ENCODE results near the gene PLEKHG5.
"Not testable (repeated sequence)": the region's sequence is repeated elsewhere in the genome, so short reads cannot be mapped to it uniquely, and the experiment has no call there.

Gene PLEKHG5

GRCh38 chr1:6496365-6496721 is 4.9 kb upstream of the PLEKHG5 start:
- DNase-seq = no peak

GRCh38 chr1:6495540-6496364 is 4.3 kb upstream of the PLEKHG5 start:
- no peak for DNase-seq

GRCh38 chr1:6495041-6495441 is 3.6 kb upstream of the PLEKHG5 start:
- no peak for DNase-seq

GRCh38 chr1:6494627-6495026 is 3.2 kb upstream of the PLEKHG5 start:
- DNase-seq = no peak

GRCh38 chr1:6493834-6494223 is 2.4 kb upstream of the PLEKHG5 start:
- DNase-seq = not testable (repeated sequence)

GRCh38 chr1:6491966-6492365 is 499 bp upstream of the PLEKHG5 start:
- no peak for DNase-seq

- DNase-seq = no peak
Observed at GRCh38 chr1:6491081-6491449, 402 bp downstream of the PLEKHG5 start.

- peak; percentile 12 for DNase-seq
Observed at GRCh38 chr1:6490181-6491080, 1.0 kb downstream of the PLEKHG5 start.

- peak; percentile 63 for DNase-seq
Observed at GRCh38 chr1:6489799-6490180, 1.7 kb downstream of the PLEKHG5 start.

- no peak for DNase-seq
Observed at GRCh38 chr1:6489383-6489765, 2.1 kb downstream of the PLEKHG5 start.

- no peak for DNase-seq
Observed at GRCh38 chr1:6488602-6489382, 2.7 kb downstream of the PLEKHG5 start.

- DNase-seq = no peak
Observed at GRCh38 chr1:6487804-6488484, 3.5 kb downstream of the PLEKHG5 start.

GRCh38 chr1:6486433-6487011 is 4.9 kb downstream of the PLEKHG5 start:
- peak; percentile 72 for DNase-seq

- no peak for DNase-seq
Observed at GRCh38 chr1:6485168-6486101, 6.0 kb downstream of the PLEKHG5 start.

GRCh38 chr1:6484826-6485167 is 6.7 kb downstream of the PLEKHG5 start:
- no peak for DNase-seq

- no peak for DNase-seq
Observed at GRCh38 chr1:6483761-6484117, 7.7 kb downstream of the PLEKHG5 start.

- DNase-seq = no peak
Observed at GRCh38 chr1:6483017-6483760, 8.3 kb downstream of the PLEKHG5 start.

GRCh38 chr1:6481820-6482219 is 9.6 kb downstream of the PLEKHG5 start:
- no peak for DNase-seq

- no peak for DNase-seq
Observed at GRCh38 chr1:6477039-6477820, 14.2 kb downstream of the PLEKHG5 start.

- DNase-seq = no peak
Observed at GRCh38 chr1:6476483-6476882, 15.0 kb downstream of the PLEKHG5 start.

Data from effector CD8-positive, alpha-beta T cell (primary cell).